Mammary epithelial cell (primary cell): ENCODE data around the gene COL5A1.

ENCODE experiments used
- EZH2 ChIP-seq: IDR thresholded peaks from 2 replicates; pipeline ENCODE4 v1.6.1; 2012; ENCODE audit warnings: low read length, inconsistent platforms, borderline replicate concordance
- TF ChIP-seq, protein P1 (sequence below), 2 donors: IDR thresholded peaks in 1 of 2; conservative IDR thresholded peaks in 1 of 2; 2 replicates each; pipeline ENCODE4 v1.5.1; 2011 to 2012; ENCODE audit warnings: inconsistent platforms in 2 of 2, low read length in 2 of 2, mild to moderate bottlenecking in 2 of 2, control low read depth in 1 of 2, low read depth in 1 of 2; ENCODE audit not compliant: insufficient read depth in 1 of 2; ENCODE audit errors: extremely low read depth in 1 of 2

DNA sequence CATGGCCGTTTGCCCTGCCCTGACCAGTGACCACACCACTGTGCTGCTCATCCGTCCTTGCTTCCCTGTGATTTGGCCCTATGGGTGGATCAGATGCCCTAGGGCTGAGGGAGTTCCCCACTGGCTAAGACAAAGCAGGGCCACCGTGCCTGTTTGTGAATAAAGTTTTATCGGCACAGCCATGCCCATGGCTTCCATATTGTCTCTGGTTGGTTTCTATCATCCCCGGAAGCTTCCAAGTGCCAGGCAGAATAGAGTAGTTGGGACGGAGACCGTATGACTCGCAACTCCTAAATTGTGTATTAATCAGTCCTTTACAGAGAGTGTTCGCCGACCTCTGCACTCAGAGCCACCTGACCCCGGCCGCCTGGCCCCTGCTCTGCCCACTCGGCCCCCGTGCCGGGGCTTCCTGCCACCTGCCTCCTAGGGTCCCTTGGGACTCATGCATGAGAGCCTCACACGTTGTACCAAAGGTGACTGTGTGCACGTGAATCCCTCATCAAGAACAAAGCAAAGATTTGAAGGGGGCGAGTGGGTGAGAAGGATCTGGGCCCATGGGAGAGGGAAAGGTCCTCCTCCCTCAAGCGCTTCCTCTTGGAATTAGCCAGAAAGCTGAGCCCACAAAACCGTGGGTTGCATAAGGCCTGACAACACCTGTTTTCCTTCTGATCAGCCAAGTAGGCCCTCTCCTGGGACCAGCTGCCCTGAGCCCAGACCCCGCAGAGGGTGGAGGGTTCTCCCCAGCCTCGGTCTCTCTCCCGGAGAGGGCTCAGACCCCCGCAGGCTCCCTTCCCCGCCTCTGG lies 227.3 kb downstream of the COL5A1 start:
- TF ChIP-seq, protein P1, sequence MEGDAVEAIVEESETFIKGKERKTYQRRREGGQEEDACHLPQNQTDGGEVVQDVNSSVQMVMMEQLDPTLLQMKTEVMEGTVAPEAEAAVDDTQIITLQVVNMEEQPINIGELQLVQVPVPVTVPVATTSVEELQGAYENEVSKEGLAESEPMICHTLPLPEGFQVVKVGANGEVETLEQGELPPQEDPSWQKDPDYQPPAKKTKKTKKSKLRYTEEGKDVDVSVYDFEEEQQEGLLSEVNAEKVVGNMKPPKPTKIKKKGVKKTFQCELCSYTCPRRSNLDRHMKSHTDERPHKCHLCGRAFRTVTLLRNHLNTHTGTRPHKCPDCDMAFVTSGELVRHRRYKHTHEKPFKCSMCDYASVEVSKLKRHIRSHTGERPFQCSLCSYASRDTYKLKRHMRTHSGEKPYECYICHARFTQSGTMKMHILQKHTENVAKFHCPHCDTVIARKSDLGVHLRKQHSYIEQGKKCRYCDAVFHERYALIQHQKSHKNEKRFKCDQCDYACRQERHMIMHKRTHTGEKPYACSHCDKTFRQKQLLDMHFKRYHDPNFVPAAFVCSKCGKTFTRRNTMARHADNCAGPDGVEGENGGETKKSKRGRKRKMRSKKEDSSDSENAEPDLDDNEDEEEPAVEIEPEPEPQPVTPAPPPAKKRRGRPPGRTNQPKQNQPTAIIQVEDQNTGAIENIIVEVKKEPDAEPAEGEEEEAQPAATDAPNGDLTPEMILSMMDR (conservative IDR thresholded peaks at IDR 0.05 in 1 of 2, IDR thresholded peaks at IDR 0.05 in 1 of 2; ENCODE audit: extremely low read depth in 1 of 2, insufficient read depth in 1 of 2, low read depth in 1 of 2, low read length in 2 of 2), result no peak
- no peak for TF ChIP-seq EZH2
